Progenitor cell of endocrine pancreas (in vitro differentiated cells): ENCODE data around the gene KLF11. TPM values are rescaled to one million over a fixed set of nuclear protein-coding genes. Genes with fewer than 3 reads are reported as not detected.

Experiments
- DNase-seq: peaks from one replicate; pipeline ENCODE4 v3.0.0; 2021; ENCODE audit warnings: low spot score; ENCODE audit not compliant: unreplicated experiment
- H3K27ac Mint-ChIP-seq: 2 replicates; pipeline ENCODE4 v1.8.0; 2021; ENCODE audit warnings: mild to moderate bottlenecking, moderate library complexity, mixed read lengths
- H3K27me3 Mint-ChIP-seq: 2 replicates; pipeline ENCODE4 v1.8.0; 2021; ENCODE audit warnings: mixed read lengths
- H3K36me3 Mint-ChIP-seq: 2 replicates; pipeline ENCODE4 v1.8.0; 2022; ENCODE audit warnings: mixed read lengths; ENCODE audit not compliant: insufficient read depth
- H3K4me1 Mint-ChIP-seq: 2 replicates; pipeline ENCODE4 v1.8.0; 2021; ENCODE audit warnings: low read depth, mixed read lengths
- H3K4me3 Mint-ChIP-seq: 2 replicates; pipeline ENCODE4 v1.8.0; 2021; ENCODE audit warnings: low read depth, mild to moderate bottlenecking, moderate library complexity, mixed read lengths
- H3K9me3 Mint-ChIP-seq: 2 replicates; pipeline ENCODE4 v1.8.0; 2021; ENCODE audit warnings: low read depth, mixed read lengths
- CTCF ChIP-seq: fragments of 200-600 bp; sonication (generic); IDR thresholded peaks from one replicate; pipeline ENCODE4 v1.5.0; 2021; ENCODE audit warnings: antibody characterized with exemption, mild to moderate bottlenecking; ENCODE audit not compliant: unreplicated experiment
- total RNA-seq: library from RNA; stranded (reverse); gene quantifications from 2 replicates; pipeline ENCODE4 v1.2.1, GENCODE V29; 2021

KLF11 gene
- total RNA-seq, 1 donor from 2014 or later: 3.5 TPM

GRCh38 chr2:10034333-10035052 lies 8.9 kb upstream of the KLF11 start:
- Mint-ChIP-seq H3K4me3 (no peak overlapping the region), H3K4me1 (peaks cover 8% of the 10 kb centered on the region), H3K9me3 (no peaks in the 10 kb centered on the region), H3K27me3 (peaks cover 18% of the 10 kb centered on the region), H3K27ac (peak overlapping the region; percentile 78), H3K36me3 (no peaks in the 10 kb centered on the region)
- DNase-seq: no peak
- TF ChIP-seq CTCF: no peak

DNA sequence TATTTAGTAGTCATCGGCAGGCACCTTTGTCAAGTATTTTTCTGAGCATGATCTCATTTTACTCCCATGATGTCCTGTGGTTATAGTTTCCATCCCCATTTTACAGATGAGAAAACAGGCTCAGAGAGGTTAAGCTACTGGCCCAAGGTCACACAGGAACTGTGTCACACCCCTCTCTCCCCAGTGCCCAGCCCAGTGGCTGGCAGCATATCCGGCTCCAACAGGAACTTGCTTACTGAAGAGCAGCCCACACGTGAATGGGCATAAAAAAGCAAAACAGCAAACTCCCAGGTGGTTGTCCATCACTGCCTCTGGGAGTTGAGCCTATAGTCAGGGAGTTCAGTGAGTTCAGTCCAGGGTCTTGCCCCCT lies 8.3 kb upstream of the KLF11 start:
- H3K27me3 Mint-ChIP-seq: peaks cover 19% of the 10 kb centered on the region
- TF ChIP-seq CTCF: no peak
- no peaks in the 10 kb centered on the region for H3K9me3 Mint-ChIP-seq
- H3K36me3 Mint-ChIP-seq: no peaks in the 10 kb centered on the region
- no peak overlapping the region for H3K27ac Mint-ChIP-seq
- peaks cover 6% of the 10 kb centered on the region for H3K4me1 Mint-ChIP-seq
- H3K4me3 Mint-ChIP-seq: no peak overlapping the region
- no peak for DNase-seq

GRCh38 chr2:10035633-10036032 lies 7.7 kb upstream of the KLF11 start:
- TF ChIP-seq CTCF: no peak
- DNase-seq: no peak
- peaks cover 2% of the 10 kb centered on the region for H3K4me1 Mint-ChIP-seq
- H3K27me3 Mint-ChIP-seq: peaks cover 18% of the 10 kb centered on the region
- no peak overlapping the region for H3K27ac Mint-ChIP-seq
- H3K36me3 Mint-ChIP-seq: peaks cover under 1% of the 10 kb centered on the region
- H3K4me3 Mint-ChIP-seq: no peak overlapping the region
- no peaks in the 10 kb centered on the region for H3K9me3 Mint-ChIP-seq

DNA sequence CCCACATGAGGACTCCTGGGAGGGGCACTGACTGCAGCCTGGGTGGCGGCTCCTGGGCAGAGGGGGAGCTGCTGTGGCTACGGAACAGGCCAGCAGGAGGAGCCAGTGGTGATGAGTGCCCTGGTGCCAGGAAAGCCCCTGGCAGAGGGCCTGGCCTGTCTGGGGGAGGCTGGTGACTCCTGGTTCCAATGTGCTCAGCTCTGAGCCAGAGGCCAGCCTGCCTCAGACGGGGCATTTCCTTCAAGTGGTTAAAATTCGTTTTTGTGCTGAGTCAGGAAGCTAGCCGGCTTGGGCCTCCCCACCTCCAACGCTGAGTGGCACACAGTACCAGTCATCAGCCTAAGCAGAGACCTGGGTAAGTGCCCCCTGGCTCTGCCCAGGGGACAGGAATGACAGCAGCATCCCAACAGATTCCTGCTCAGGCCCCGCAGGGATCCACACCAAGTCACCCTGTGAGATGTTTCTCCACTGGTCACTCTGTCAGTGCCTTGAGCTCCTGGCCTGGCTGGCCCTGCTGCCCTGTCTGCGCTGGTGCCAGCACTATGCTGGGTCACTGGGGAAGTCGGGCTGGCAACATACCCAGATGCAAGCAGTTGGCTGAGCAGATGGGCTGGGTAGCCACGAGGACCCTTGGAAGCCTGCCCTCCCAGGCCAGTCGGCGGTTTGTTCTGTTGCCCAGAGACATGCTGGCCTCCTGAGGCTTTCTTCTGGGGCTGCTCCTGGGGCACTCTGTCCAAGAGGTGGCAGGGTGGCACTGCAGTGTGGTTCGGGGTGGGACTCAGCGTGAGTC lies 7.1 kb upstream of the KLF11 start:
- Mint-ChIP-seq H3K4me3 (no peak overlapping the region), H3K36me3 (peaks cover 2% of the 10 kb centered on the region), H3K27ac (no peak overlapping the region), H3K27me3 (peaks cover 25% of the 10 kb centered on the region), H3K9me3 (no peaks in the 10 kb centered on the region), H3K4me1 (peaks cover 2% of the 10 kb centered on the region)
- TF ChIP-seq CTCF: peak; percentile 23
- no peak for DNase-seq

DNA sequence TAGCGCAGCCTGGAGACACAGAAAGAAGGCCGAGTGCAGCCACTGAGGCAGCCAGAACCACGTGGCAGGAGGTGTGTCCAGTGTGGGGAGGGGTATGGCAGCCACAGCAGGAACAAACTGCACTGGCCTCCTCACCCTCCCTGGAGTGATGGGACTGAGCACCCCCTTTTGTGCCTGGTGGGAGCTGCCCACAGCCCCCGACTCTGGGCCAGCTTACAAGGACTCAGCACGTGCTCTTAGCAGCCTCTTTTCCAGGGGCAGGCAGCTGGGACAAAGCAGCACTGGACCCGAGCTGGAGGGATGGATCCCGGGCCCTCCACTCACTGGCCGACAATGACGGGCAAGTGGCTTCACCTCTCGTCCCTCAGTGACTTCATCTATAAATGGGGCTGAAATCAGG lies 5.2 kb upstream of the KLF11 start:
- peaks cover 42% of the 10 kb centered on the region for H3K27me3 Mint-ChIP-seq
- H3K27ac Mint-ChIP-seq: no peak overlapping the region
- no peak overlapping the region for H3K4me3 Mint-ChIP-seq
- peaks cover 4% of the 10 kb centered on the region for H3K4me1 Mint-ChIP-seq
- peaks cover 3% of the 10 kb centered on the region for H3K9me3 Mint-ChIP-seq
- peaks cover 4% of the 10 kb centered on the region for H3K36me3 Mint-ChIP-seq
- no peak for DNase-seq
- TF ChIP-seq CTCF: no peak
